ENCODE results near the gene DARS1.
"Not testable (repeated sequence)": the region's sequence is repeated elsewhere in the genome, so short reads cannot be mapped to it uniquely, and the experiment has no call there.

Gene DARS1

GRCh38 chr2:135958927-135959326 lies 26.5 kb downstream of the DARS1 start:
- H3K4me3 Mint-ChIP-seq; H3K27me3 Mint-ChIP-seq; DNase-seq; ATAC-seq (replicated peaks); H3K9me3 Mint-ChIP-seq; H3K27ac Mint-ChIP-seq: not testable (repeated sequence)
- Mint-ChIP-seq H3K36me3 (peaks cover 22 to 41% of the 10 kb centered on the region in 2 donors), H3K4me1 (peaks cover 20 to 44% of the 10 kb centered on the region in 2 donors)

GRCh38 chr2:135954020-135954601 lies 31.3 kb downstream of the DARS1 start:
- no peak for ATAC-seq (replicated peaks)
- Mint-ChIP-seq H3K27ac (no peak overlapping the region), H3K36me3 (peaks cover 31 to 42% of the 10 kb centered on the region in 2 donors)

GRCh38 chr2:135952891-135953290 lies 32.5 kb downstream of the DARS1 start:
- DNase-seq (no peak), ATAC-seq (replicated peaks) (no peak)
- Mint-ChIP-seq H3K27me3 (no peaks in the 10 kb centered on the region), H3K4me3 (no peak overlapping the region), H3K36me3 (peaks cover 27 to 43% of the 10 kb centered on the region in 2 donors), H3K27ac (no peak overlapping the region), H3K9me3 (no peaks in the 10 kb centered on the region), H3K4me1 (peaks cover 16 to 48% of the 10 kb centered on the region in 2 donors)

More at GRCh38 chr2:135954020-135954601, 31.3 kb downstream of the DARS1 start:
- Mint-ChIP-seq H3K4me3 (no peak overlapping the region), H3K9me3 (no peaks in the 10 kb centered on the region), H3K27me3 (no peaks in the 10 kb centered on the region), H3K4me1 (peaks cover 10 to 39% of the 10 kb centered on the region in 2 donors)
- DNase-seq: no peak

GRCh38 chr2:135951041-135951583 lies 34.3 kb downstream of the DARS1 start:
- Mint-ChIP-seq H3K4me1 (peaks cover 15 to 50% of the 10 kb centered on the region in 2 donors), H3K36me3 (peaks cover 28 to 45% of the 10 kb centered on the region in 2 donors), H3K4me3 (no peak overlapping the region), H3K9me3 (no peaks in the 10 kb centered on the region), H3K27me3 (no peaks in the 10 kb centered on the region), H3K27ac (no peak overlapping the region)
- no peak for ATAC-seq (replicated peaks)
- DNase-seq: no peak

- Mint-ChIP-seq H3K9me3 (no peaks in the 10 kb centered on the region), H3K4me3 (no peak overlapping the region), H3K4me1 (peaks cover 21 to 61% of the 10 kb centered on the region in 2 donors), H3K27ac (no peak overlapping the region), H3K36me3 (peaks cover 30 to 46% of the 10 kb centered on the region in 2 donors), H3K27me3 (no peaks in the 10 kb centered on the region)
- DNase-seq: no peak
- ATAC-seq (replicated peaks): no peak
Measured at GRCh38 chr2:135949451-135950234, 35.8 kb downstream of the DARS1 start.

- no peak for DNase-seq
Measured at GRCh38 chr2:135948642-135949355, 36.6 kb downstream of the DARS1 start.

GRCh38 chr2:135948141-135948540 lies 37.3 kb downstream of the DARS1 start:
- DNase-seq (no peak), ATAC-seq (replicated peaks) (no peak)
- Mint-ChIP-seq H3K4me1 (peaks cover 19 to 56% of the 10 kb centered on the region in 2 donors), H3K4me3 (no peak overlapping the region), H3K27me3 (no peaks in the 10 kb centered on the region), H3K36me3 (peaks cover 33 to 44% of the 10 kb centered on the region in 2 donors), H3K27ac (peak overlapping the region; percentile 69), H3K9me3 (no peaks in the 10 kb centered on the region)

More at GRCh38 chr2:135948642-135949355, 36.6 kb downstream of the DARS1 start:
- peak; percentile 84 to 95 for ATAC-seq (replicated peaks)
- Mint-ChIP-seq H3K9me3 (no peaks in the 10 kb centered on the region), H3K27ac (peak overlapping the region; percentile 69), H3K27me3 (no peaks in the 10 kb centered on the region), H3K36me3 (peaks cover 30 to 40% of the 10 kb centered on the region in 2 donors), H3K4me1 (peaks cover 19 to 56% of the 10 kb centered on the region in 2 donors), H3K4me3 (no peak overlapping the region)

- Mint-ChIP-seq H3K9me3 (no peaks in the 10 kb centered on the region), H3K27me3 (no peaks in the 10 kb centered on the region), H3K4me1 (peaks cover 19 to 54% of the 10 kb centered on the region in 2 donors), H3K27ac (no peak overlapping the region), H3K4me3 (no peak overlapping the region), H3K36me3 (peaks cover 31 to 44% of the 10 kb centered on the region in 2 donors)
- no peak for DNase-seq
- ATAC-seq (replicated peaks): no peak
Measured at GRCh38 chr2:135947483-135947882, 37.9 kb downstream of the DARS1 start.

GRCh38 chr2:135945526-135945925 lies 39.9 kb downstream of the DARS1 start:
- H3K4me3 Mint-ChIP-seq: no peak overlapping the region
- peaks cover 27 to 39% of the 10 kb centered on the region in 2 donors for H3K36me3 Mint-ChIP-seq
- H3K27me3 Mint-ChIP-seq: no peaks in the 10 kb centered on the region
- no peak overlapping the region for H3K27ac Mint-ChIP-seq
- peaks cover 0 to 1% of the 10 kb centered on the region in 2 donors for H3K9me3 Mint-ChIP-seq
- ATAC-seq (replicated peaks) (no peak), DNase-seq (no peak)
- peaks cover 19 to 51% of the 10 kb centered on the region in 2 donors for H3K4me1 Mint-ChIP-seq

GRCh38 chr2:135944625-135945024 lies 40.8 kb downstream of the DARS1 start:
- Mint-ChIP-seq H3K36me3 (peaks cover 36 to 45% of the 10 kb centered on the region in 2 donors), H3K4me3 (no peak overlapping the region), H3K27ac (no peak overlapping the region), H3K4me1 (peaks cover 26 to 51% of the 10 kb centered on the region in 2 donors), H3K27me3 (no peaks in the 10 kb centered on the region), H3K9me3 (peaks cover 0 to 1% of the 10 kb centered on the region in 2 donors)
- no peak for DNase-seq
- ATAC-seq (replicated peaks): no peak

GRCh38 chr2:135942936-135943688 lies 42.3 kb downstream of the DARS1 start:
- Mint-ChIP-seq H3K36me3 (peaks cover 50 to 55% of the 10 kb centered on the region in 2 donors), H3K4me1 (peaks cover 33 to 56% of the 10 kb centered on the region in 2 donors), H3K9me3 (peaks cover 1% of the 10 kb centered on the region in 2 donors), H3K27me3 (no peaks in the 10 kb centered on the region), H3K27ac (no peak overlapping the region), H3K4me3 (no peak overlapping the region)
- DNase-seq: no peak
- ATAC-seq (replicated peaks): no peak

- H3K4me1 Mint-ChIP-seq: peaks cover 28 to 53% of the 10 kb centered on the region in 2 donors
- DNase-seq (no peak), ATAC-seq (replicated peaks) (no peak)
- peaks cover 50 to 61% of the 10 kb centered on the region in 2 donors for H3K36me3 Mint-ChIP-seq
- H3K27me3 Mint-ChIP-seq: no peaks in the 10 kb centered on the region
- peaks cover 1 to 5% of the 10 kb centered on the region in 2 donors for H3K9me3 Mint-ChIP-seq
- H3K4me3 Mint-ChIP-seq: no peak overlapping the region
- H3K27ac Mint-ChIP-seq: no peak overlapping the region
Measured at GRCh38 chr2:135936524-135936923, 48.9 kb downstream of the DARS1 start.

- peaks cover 52 to 62% of the 10 kb centered on the region in 2 donors for H3K36me3 Mint-ChIP-seq
- H3K4me3 Mint-ChIP-seq: no peak overlapping the region
- peaks cover 27 to 52% of the 10 kb centered on the region in 2 donors for H3K4me1 Mint-ChIP-seq
- no peak for ATAC-seq (replicated peaks)
- peaks cover 0 to 5% of the 10 kb centered on the region in 2 donors for H3K9me3 Mint-ChIP-seq
- H3K27ac Mint-ChIP-seq: no peak overlapping the region
- no peaks in the 10 kb centered on the region for H3K27me3 Mint-ChIP-seq
- DNase-seq: no peak
Measured at GRCh38 chr2:135935914-135936313, 49.5 kb downstream of the DARS1 start.

Data from stimulated activated naive B cell treated with anti-CD40 and anti-IgM and Interleukin-4, amounts not matched to agents 10 μg/mL and 1 μg/mL and 100 μg/mL, for 72 hours (primary cell).